Body of pancreas (tissue), 4 donors: ENCODE data around the gene GLTP. TPM values are rescaled to one million over a fixed set of nuclear protein-coding genes. Genes with fewer than 3 reads are reported as not detected.

Source experiments
- ATAC-seq: fragments of 150-250 bp; one replicate; pipeline ENCODE4 v1.9.1; 2016
- DNase-seq, 4 donors: peaks; one replicate each; pipeline ENCODE4 v3.0.0-alpha.2; 2019
- H3K27ac ChIP-seq, 4 donors: fragments of 200-600 bp; sonication (generic); 1 replicate in 3 of 4; 2 replicates in 1 of 4; pipeline versions ENCODE4 v1.5.1 to v1.6.1; 2016 to 2019; ENCODE audit warnings: mild to moderate bottlenecking in 1 of 4, mixed read lengths in 1 of 4, moderate library complexity in 1 of 4
- H3K27me3 ChIP-seq, 2 donors: fragments of 200-600 bp; sonication (generic); one replicate each; pipeline ENCODE4 v1.6.0; 2016; ENCODE audit warnings: mild to moderate bottlenecking in 1 of 2
- H3K36me3 ChIP-seq, 2 donors: fragments of 200-600 bp; sonication (generic); replicated peaks in 1 of 2; 2 replicates each; pipeline ENCODE4 v1.5.1; 2016; ENCODE audit warnings: low read depth in 2 of 2; ENCODE audit not compliant: insufficient read depth in 1 of 2
- H3K4me1 ChIP-seq: fragments of 200-600 bp; sonication (generic); one replicate; pipeline ENCODE4 v1.6.0; 2016
- H3K4me3 ChIP-seq, 2 donors: fragments of 200-600 bp; sonication (generic); 1 replicate in 1 of 2; 2 replicates in 1 of 2; pipeline ENCODE4 v1.5.1; 2016 to 2019
- H3K9me3 ChIP-seq, 3 donors: fragments of 200-600 bp; sonication (generic); 1 replicate in 2 of 3; 2 replicates in 1 of 3; pipeline ENCODE4 v1.5.1; 2016
- POLR2A ChIP-seq, 3 donors: fragments of 450-650 bp; IDR thresholded peaks; one replicate each; pipeline ENCODE4 v1.6.1; 2016; ENCODE audit warnings: antibody characterized with exemption in 3 of 3, mild to moderate bottlenecking in 2 of 3
- WGBS, 2 donors: methylation state at CpG; one replicate each; pipeline ENCODE4 v1.1.5; 2017; 5-methylcytosine and 5-hydroxymethylcytosine counted together
- intact Hi-C: fragments of 100-400 bp; cut with DNase I; formaldehyde crosslinking; loops from one replicate; pipeline ENCODE4 v1.15.1; 2023
- total RNA-seq, 2 donors: library from RNA; depleted of rRNA; stranded (reverse); fragments of >200 nt; gene quantifications; one replicate each; pipeline ENCODE4 v1.1.0, GENCODE V29; 2016
- TF ChIP-seq, protein P1 (sequence below), 7 experiments: fragments of 450-650 bp in 4 of 7; fragments of 200-600 bp in 3 of 7; sonication (generic) in 3 of 7; IDR thresholded peaks; one replicate each; pipeline ENCODE4 v1.5.1; 2016 to 2019; ENCODE audit warnings: antibody characterized with exemption in 7 of 7

GLTP gene
- total RNA-seq, 2 donors from 2014 or later: 21.1 to 27.8 TPM

DNA sequence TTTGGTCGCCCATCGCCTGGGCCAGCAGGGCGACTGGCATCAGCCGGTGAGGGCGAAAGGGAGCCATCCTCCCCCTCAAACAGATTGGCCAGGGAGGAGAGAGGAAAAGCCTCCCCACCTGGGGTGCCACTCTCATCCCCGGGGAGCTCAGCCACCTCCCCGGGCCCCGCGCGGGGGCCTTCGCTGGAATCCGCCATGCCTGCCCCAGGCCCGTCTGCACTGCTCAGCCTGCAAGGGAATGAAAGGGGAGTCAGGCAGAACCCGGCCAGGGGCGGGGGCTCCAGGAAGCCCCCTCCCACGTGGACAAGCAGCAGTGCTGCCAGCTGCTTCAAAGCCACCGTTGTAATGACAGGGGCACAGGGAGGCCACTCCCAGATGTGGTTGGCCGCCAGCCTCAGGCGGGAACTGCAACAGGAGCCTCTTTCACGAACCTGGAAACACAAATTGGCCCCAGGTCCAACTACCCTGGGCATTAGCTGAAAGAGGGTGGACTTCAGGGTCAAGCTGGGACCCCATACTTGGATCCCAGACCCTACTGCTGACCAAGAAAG lies 65.7 kb downstream of the GLTP start:
- no peak overlapping the region for H3K4me3 ChIP-seq
- no peaks in the 10 kb centered on the region for H3K9me3 ChIP-seq
- no peak for TF ChIP-seq POLR2A (IDR thresholded peaks at IDR 0.05)
- TF ChIP-seq, protein P1, sequence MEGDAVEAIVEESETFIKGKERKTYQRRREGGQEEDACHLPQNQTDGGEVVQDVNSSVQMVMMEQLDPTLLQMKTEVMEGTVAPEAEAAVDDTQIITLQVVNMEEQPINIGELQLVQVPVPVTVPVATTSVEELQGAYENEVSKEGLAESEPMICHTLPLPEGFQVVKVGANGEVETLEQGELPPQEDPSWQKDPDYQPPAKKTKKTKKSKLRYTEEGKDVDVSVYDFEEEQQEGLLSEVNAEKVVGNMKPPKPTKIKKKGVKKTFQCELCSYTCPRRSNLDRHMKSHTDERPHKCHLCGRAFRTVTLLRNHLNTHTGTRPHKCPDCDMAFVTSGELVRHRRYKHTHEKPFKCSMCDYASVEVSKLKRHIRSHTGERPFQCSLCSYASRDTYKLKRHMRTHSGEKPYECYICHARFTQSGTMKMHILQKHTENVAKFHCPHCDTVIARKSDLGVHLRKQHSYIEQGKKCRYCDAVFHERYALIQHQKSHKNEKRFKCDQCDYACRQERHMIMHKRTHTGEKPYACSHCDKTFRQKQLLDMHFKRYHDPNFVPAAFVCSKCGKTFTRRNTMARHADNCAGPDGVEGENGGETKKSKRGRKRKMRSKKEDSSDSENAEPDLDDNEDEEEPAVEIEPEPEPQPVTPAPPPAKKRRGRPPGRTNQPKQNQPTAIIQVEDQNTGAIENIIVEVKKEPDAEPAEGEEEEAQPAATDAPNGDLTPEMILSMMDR (IDR thresholded peaks at IDR 0.05): no peak
- no peak overlapping the region for H3K27ac ChIP-seq
- intact Hi-C loops: no loop called here
- H3K36me3 ChIP-seq: no peaks in the 10 kb centered on the region
- DNase-seq (no peak), ATAC-seq (no peak)
- WGBS, 2 donors: 76% methylated on average over 19 of the region's 20 CpGs; no CpG with 5 or more reads in 1 of the 2 donors
- no peaks in the 10 kb centered on the region for H3K4me1 ChIP-seq
- H3K27me3 ChIP-seq: no peaks in the 10 kb centered on the region

DNA sequence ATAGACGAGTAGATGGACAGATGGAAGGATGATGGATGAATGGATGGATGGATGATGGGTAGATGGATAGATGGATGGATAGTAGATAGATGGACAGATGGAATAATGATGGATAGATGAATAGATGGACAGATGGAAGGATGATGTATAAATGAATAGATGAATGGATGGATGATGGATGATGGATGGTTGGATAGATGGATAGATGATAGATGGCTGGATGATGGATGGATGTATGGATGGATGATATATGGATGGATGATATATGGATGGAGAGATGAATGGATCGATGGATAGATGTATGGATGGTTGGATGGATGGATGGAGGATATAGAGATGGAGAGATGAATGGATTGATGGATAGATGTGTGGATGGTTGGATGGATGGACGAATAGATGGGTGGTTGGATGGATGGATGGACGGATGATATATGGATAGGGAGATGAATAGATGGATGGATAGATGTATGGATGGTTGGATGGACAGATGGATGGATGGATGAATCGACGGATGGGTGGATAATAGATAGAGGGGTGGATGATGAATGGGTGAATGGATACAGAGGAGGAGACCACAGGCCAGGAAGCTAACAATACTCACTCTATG lies 66.4 kb downstream of the GLTP start:
- 86 to 94% methylated on average over 6 of the region's 6 CpGs for WGBS, 2 donors
- DNase-seq: no peak
- no peaks in the 10 kb centered on the region for H3K27me3 ChIP-seq
- TF ChIP-seq, protein P1 (IDR thresholded peaks at IDR 0.05): no peak
- no peak for TF ChIP-seq POLR2A (IDR thresholded peaks at IDR 0.05)
- no peak for ATAC-seq
- H3K4me3 ChIP-seq: no peak overlapping the region
- H3K4me1 ChIP-seq: no peaks in the 10 kb centered on the region
- no peak overlapping the region for H3K27ac ChIP-seq
- intact Hi-C loops: no loop called here
- H3K9me3 ChIP-seq: no peaks in the 10 kb centered on the region
- H3K36me3 ChIP-seq: no peaks in the 10 kb centered on the region

DNA sequence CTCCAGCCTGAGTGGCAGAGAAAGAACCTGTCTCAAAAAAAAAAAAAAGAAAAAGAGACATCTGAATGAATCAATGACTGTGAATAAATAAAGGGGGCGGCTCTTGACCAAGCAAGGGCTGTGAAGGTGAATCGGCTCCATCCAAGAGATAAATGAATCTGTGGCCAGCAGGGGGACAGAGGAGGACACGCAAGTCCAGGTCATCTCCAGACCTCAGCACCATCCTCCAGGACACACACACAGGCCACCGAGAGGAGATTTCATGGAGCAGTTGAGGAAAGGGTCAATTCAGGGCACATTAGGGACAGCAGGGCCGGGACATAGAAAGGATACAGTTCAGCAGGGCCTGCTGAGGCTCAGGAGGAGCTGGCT lies 68.7 kb downstream of the GLTP start:
- H3K4me3 ChIP-seq: no peak overlapping the region
- no peaks in the 10 kb centered on the region for H3K9me3 ChIP-seq
- intact Hi-C loops: no loop called here
- no peaks in the 10 kb centered on the region for H3K36me3 ChIP-seq
- DNase-seq: no peak
- no peak for ATAC-seq
- no peaks in the 10 kb centered on the region for H3K27me3 ChIP-seq
- 74 to 82% methylated on average over 5 of the region's 5 CpGs for WGBS, 2 donors
- no peak overlapping the region for H3K27ac ChIP-seq
- H3K4me1 ChIP-seq: no peaks in the 10 kb centered on the region
- TF ChIP-seq, protein P1 (IDR thresholded peaks at IDR 0.05): no peak
- TF ChIP-seq POLR2A (IDR thresholded peaks at IDR 0.05): no peak

DNA sequence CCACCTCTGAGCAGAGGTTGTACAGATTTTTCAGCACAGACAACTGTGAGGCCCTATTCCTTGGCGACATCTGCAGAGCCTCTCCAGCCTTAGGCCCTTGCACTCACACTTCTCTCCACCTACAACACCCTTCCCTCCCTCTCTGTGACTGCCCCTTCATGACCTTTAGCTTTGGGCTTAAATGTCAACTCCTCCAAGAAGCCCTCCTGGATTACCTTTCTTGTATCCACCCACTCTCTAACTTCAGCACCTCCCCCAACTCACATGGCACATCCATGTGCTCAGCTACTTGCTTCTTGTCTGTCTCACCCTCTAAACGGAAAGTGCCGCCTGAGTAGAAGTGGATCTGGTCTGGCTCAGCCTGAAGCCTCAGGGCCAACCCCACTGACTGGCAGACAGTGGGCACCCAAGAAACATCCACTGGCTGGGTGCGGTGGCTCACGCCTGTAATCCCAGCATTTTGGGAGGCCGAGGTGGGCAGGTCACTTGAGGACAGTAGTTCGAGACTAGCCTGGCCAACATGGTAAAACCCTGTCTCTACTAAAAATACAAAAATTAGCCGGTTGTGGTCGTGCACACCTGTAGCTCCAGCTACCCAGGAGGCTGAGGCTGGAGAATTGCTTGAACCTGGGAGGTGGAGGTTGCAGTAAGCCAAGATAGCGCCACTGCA lies 69.3 kb downstream of the GLTP start:
- Histone ChIP-seq H3K9me3 (no peaks in the 10 kb centered on the region), H3K4me1 (no peaks in the 10 kb centered on the region), H3K27ac (no peak overlapping the region), H3K27me3 (no peaks in the 10 kb centered on the region), H3K36me3 (no peaks in the 10 kb centered on the region), H3K4me3 (no peak overlapping the region)
- WGBS, 2 donors: 78 to 87% methylated on average over 8 to 10 of the region's 10 CpGs
- DNase-seq: no peak
- intact Hi-C loops: no loop called here
- TF ChIP-seq POLR2A (IDR thresholded peaks at IDR 0.05): no peak
- TF ChIP-seq, protein P1 (IDR thresholded peaks at IDR 0.05): no peak
- ATAC-seq: no peak
